GM13977 (cell line): Measurements from ENCODE around the gene ANKHD1.

Source experiments
- DNase-seq: peaks from one replicate; pipeline ENCODE4 v3.0.0; 2012; ENCODE audit warnings: low spot score
- CTCF ChIP-seq: IDR thresholded peaks from 2 replicates; pipeline ENCODE4 v1.5.1; 2012; ENCODE audit warnings: mild to moderate bottlenecking, control low read depth; ENCODE audit not compliant: insufficient read depth; ENCODE audit errors: extremely low read depth, missing control alignments
- in situ Hi-C: fragments of 300-500 bp; cut with MboI; formaldehyde crosslinking; loops from one replicate; pipeline ENCODE4 v1.12.0; 2022; ENCODE audit warnings: low sequenced_read_pairs, low pct_unique_long_range_greater_than_20kb, mixed read lengths, inconsistent platforms; ENCODE audit not compliant: unreplicated experiment

Gene ANKHD1

GRCh38 chr5:140548300-140548688 lies 146.7 kb downstream of the ANKHD1 start:
- in situ Hi-C loops: no loop called here
- no peak for DNase-seq
- no peak for TF ChIP-seq CTCF

- no peak for TF ChIP-seq CTCF
- in situ Hi-C loops: no loop called here
- DNase-seq: no peak
Observed at GRCh38 chr5:140548791-140549190, 147.2 kb downstream of the ANKHD1 start.

- no peak for DNase-seq
- TF ChIP-seq CTCF: no peak
- in situ Hi-C loops: no loop called here
Observed at GRCh38 chr5:140549237-140550144, 147.9 kb downstream of the ANKHD1 start.

GRCh38 chr5:140550147-140551079 lies 148.8 kb downstream of the ANKHD1 start:
- no peak for TF ChIP-seq CTCF
- in situ Hi-C loops: no loop called here
- DNase-seq: no peak

GRCh38 chr5:140551872-140552271 lies 150.2 kb downstream of the ANKHD1 start:
- DNase-seq: no peak
- in situ Hi-C loops: no loop called here
- TF ChIP-seq CTCF: no peak

GRCh38 chr5:140553657-140554056 lies 152.0 kb downstream of the ANKHD1 start:
- no peak for DNase-seq
- in situ Hi-C loops: no loop called here
- TF ChIP-seq CTCF: no peak
